M059J (cell line): ENCODE measurements around the gene CAT. TPM values are rescaled to one million over a fixed set of nuclear protein-coding genes. Genes with fewer than 3 reads are reported as not detected.

Experiments used
- total RNA-seq: library from RNA; depleted of rRNA; stranded (reverse); fragments of >200 nt; shearing (Covaris generic); gene quantifications from 2 replicates; pipeline ENCODE4 v1.2.3, GENCODE V29; 2014; rRNA removed

CAT gene
- total RNA-seq, 1 experiment from 2014 or later, result 121 TPM

Other genes with a start within 250 kb of the CAT start
- 1.8 and 3.2 TPM in 2 replicates for gene ABTB2, start 80.9 kb upstream of the CAT start, total RNA-seq
- 0.30 and 0.79 TPM in 2 replicates for gene ELF5, start 74.9 kb downstream of the CAT start, total RNA-seq
- gene EHF, start 182.2 kb downstream of the CAT start, total RNA-seq, result 0.25 and 0.81 TPM in 2 replicates